Measurements from ENCODE around the gene DGKH.

DNA sequence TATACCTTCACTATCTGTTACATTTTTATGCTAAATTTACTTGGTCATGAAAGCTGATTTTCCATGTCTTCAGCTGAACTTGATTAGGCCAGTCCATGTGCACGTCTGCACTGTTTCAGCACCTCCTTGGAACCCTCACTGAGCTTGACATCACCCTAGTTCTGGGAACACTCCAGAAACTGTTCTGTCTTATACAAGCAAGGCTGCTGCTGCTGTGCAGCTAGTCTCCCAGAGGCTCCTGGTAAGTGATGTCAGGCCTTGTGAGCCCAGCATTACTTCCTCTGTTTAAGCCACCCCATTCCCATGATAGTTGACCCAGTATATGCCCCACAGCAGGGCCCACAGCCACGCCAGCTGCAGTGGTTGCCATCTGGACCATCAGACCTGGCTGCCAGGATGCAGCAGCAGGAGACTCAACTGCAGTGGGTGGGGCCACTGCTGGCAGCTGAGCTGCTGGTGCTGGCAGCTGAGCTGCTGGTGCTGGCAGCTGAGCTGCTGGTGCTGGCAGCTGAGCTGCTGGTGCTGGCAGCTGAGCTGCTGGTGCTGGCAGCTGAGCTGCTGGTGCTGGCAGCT, 133.0 kb downstream of the DGKH start:
- TF ChIP-seq POLR2AphosphoS5 (IDR thresholded peaks at IDR 0.05; ENCODE audit: low read depth, low read length) (no peak), TAF1 (IDR thresholded peaks at IDR 0.05; ENCODE audit: low read depth, low read length) (no peak)
